HepG2 (cell line): Measurements from ENCODE around the gene SLC35F1. TPM values are rescaled to one million over a fixed set of nuclear protein-coding genes. Genes with fewer than 3 reads are reported as not detected.
A peak's percentile ranks its signal among the peaks of the same experiment; 100 is the strongest.

Source experiments
- ATAC-seq: fragments of 200-7000 bp; cut with Tn5 transposase; 3 replicates; pipeline ENCODE4 v1.9.1; 2020; ENCODE audit warnings: mild to moderate bottlenecking, moderate library complexity
- BruUV-seq: library from RNA; stranded (reverse); fragments of 400-500 nt; replicated peaks from 2 replicates; lab custom pipeline; 2021; lab: Mats Ljungman, UMichigan
- CTCF ChIA-PET: fragments of 300-600 bp; formaldehyde crosslinking; extraction: SDS; loops from one replicate; lab custom pipeline; 2021; ENCODE audit warnings: low total read pairs, inconsistent platforms, low intra/inter-chr PET ratio; lab: Yijun Ruan, JAX
- POLR2A ChIA-PET: fragments of 350-600 bp; sonication (Branson Sonifier 250); formaldehyde crosslinking; loops from one replicate; lab custom pipeline; 2020; ENCODE audit warnings: antibody characterized with exemption, inconsistent platforms; lab: Yijun Ruan, JAX
- DNase-seq: peaks from one replicate; pipeline ENCODE4 v3.0.0-alpha.2; 2015; ENCODE audit warnings: low spot score
- FAIRE-seq: peaks from 3 replicates; lab custom pipeline; 2011; peaks lifted over from hg19 to GRCh38; lab: Jason Lieb, UNC
- H2AFZ ChIP-seq: one replicate; pipeline ENCODE4 v1.6.1; 2011; ENCODE audit warnings: low read length, inconsistent platforms
- H3K27ac ChIP-seq: fragments of 300-600 bp; 3 replicates; pipeline ENCODE4 v1.8.0; 2011; ENCODE audit warnings: mixed run types, mild to moderate bottlenecking, mixed read lengths, low read length, inconsistent platforms; ENCODE audit not compliant: insufficient read depth; ENCODE audit errors: extremely low read length
- H3K27me3 ChIP-seq, 2 experiments: fragments of 200-600 bp in 1 of 2; 2 replicates in 1 of 2; 3 replicates in 1 of 2; pipeline versions ENCODE4 v1.6.0 to v1.8.0; 2011; ENCODE audit warnings: low read length in 2 of 2, mild to moderate bottlenecking in 2 of 2, moderate library complexity in 2 of 2, inconsistent platforms in 1 of 2; ENCODE audit not compliant: insufficient read depth in 2 of 2, control insufficient read depth in 1 of 2
- H3K36me3 ChIP-seq, 2 experiments: fragments of 200-600 bp in 1 of 2; replicated peaks in 1 of 2; 2 replicates in 1 of 2; 3 replicates in 1 of 2; pipeline versions ENCODE4 v1.5.1 to v1.8.0; 2011; ENCODE audit warnings: low read length in 2 of 2, inconsistent platforms in 1 of 2; ENCODE audit not compliant: insufficient read depth in 2 of 2, control insufficient read depth in 1 of 2
- H3K4me1 ChIP-seq: 2 replicates; pipeline ENCODE4 v1.5.1; 2012; ENCODE audit warnings: low read length, inconsistent platforms; ENCODE audit not compliant: insufficient read depth
- H3K4me2 ChIP-seq: 2 replicates; pipeline ENCODE4 v1.6.0; 2011; ENCODE audit warnings: low read depth, low read length, inconsistent platforms
- H3K4me3 ChIP-seq, 3 experiments: fragments of 200-600 bp in 1 of 3; sonication (generic), shearing (Covaris generic) in 1 of 3; replicated peaks in 1 of 3; 2 replicates each; pipeline ENCODE4 v1.5.1; 2011 to 2016; ENCODE audit warnings: low read length in 3 of 3, inconsistent platforms in 2 of 3, low read depth in 2 of 3, mild to moderate bottlenecking in 2 of 3, control low read depth in 1 of 3, mixed read lengths in 1 of 3; ENCODE audit not compliant: insufficient read depth in 1 of 3
- H3K79me2 ChIP-seq: one replicate; pipeline ENCODE4 v1.6.1; 2011; ENCODE audit warnings: low read length, inconsistent platforms; ENCODE audit not compliant: insufficient read depth
- H3K9ac ChIP-seq: 2 replicates; pipeline ENCODE4 v1.6.0; 2011; ENCODE audit warnings: mild to moderate bottlenecking, low read depth, low read length, inconsistent platforms; ENCODE audit not compliant: insufficient read depth
- H3K9me3 ChIP-seq: 2 replicates; pipeline ENCODE4 v1.5.1; 2012; ENCODE audit warnings: mild to moderate bottlenecking, low read length
- H4K20me1 ChIP-seq: 2 replicates; pipeline ENCODE4 v1.6.0; 2011; ENCODE audit warnings: inconsistent platforms, mild to moderate bottlenecking, low read length, moderate library complexity; ENCODE audit not compliant: insufficient read depth
- ARID3A ChIP-seq: IDR thresholded peaks from 2 replicates; pipeline ENCODE4 v1.6.1; 2012; ENCODE audit warnings: low read depth, low read length, improper control_type of control experiment
- GTF2F1 ChIP-seq: fragments of 150-350 bp; IDR thresholded peaks from 2 replicates; pipeline ENCODE4 v1.6.1; 2014; ENCODE audit warnings: low read length
- HOXD1 ChIP-seq: sonication (generic); formaldehyde crosslinking; IDR thresholded peaks from 2 replicates; pipeline ENCODE4 v1.5.0; 2020; ENCODE audit warnings: missing genetic modification reagents
- MAZ ChIP-seq, 2 experiments: sonication (generic) in 1 of 2; formaldehyde crosslinking in 1 of 2; IDR thresholded peaks; 2 replicates each; pipeline versions ENCODE4 v1.5.0 to v1.6.1; 2012 to 2020; ENCODE audit warnings: low read depth in 2 of 2, mild to moderate bottlenecking in 2 of 2, borderline replicate concordance in 1 of 2, improper control_type of control experiment in 1 of 2, low read length in 1 of 2, missing genetic modification reagents in 1 of 2, moderate library complexity in 1 of 2
- PRMT3 ChIP-seq: sonication (generic); formaldehyde crosslinking; IDR thresholded peaks from 2 replicates; pipeline ENCODE4 v1.8.1; 2022; ENCODE audit warnings: low read depth, mild to moderate bottlenecking, moderate library complexity, missing genetic modification reagents, borderline replicate concordance
- RFX3 ChIP-seq: IDR thresholded peaks from 2 replicates; pipeline ENCODE4 v1.6.1; 2016; ENCODE audit warnings: missing biosample characterization, missing genetic modification reagents
- SIX1 ChIP-seq: sonication (generic); formaldehyde crosslinking; IDR thresholded peaks from 2 replicates; pipeline ENCODE4 v1.4.0; 2020; ENCODE audit warnings: missing genetic modification reagents, borderline replicate concordance
- ZNF44 ChIP-seq: sonication (generic); formaldehyde crosslinking; IDR thresholded peaks from 2 replicates; pipeline ENCODE4 v1.5.1; 2020; ENCODE audit warnings: mild to moderate bottlenecking, missing genetic modification reagents
- ZNF556 ChIP-seq: sonication (generic); formaldehyde crosslinking; IDR thresholded peaks from 2 replicates; pipeline ENCODE4 v1.4.0; 2020; ENCODE audit warnings: mild to moderate bottlenecking, missing genetic modification reagents, borderline replicate concordance
- ZNF775 ChIP-seq: sonication (generic); formaldehyde crosslinking; IDR thresholded peaks from 2 replicates; pipeline ENCODE4 v1.4.0; 2020; ENCODE audit warnings: missing genetic modification reagents, mild to moderate bottlenecking, moderate library complexity, borderline replicate concordance
- WGBS: methylation state at CpG from one replicate; pipeline ENCODE4 v1.1.6; 2017; ENCODE audit warnings: low lambda C conversion rate; 5-methylcytosine and 5-hydroxymethylcytosine counted together
- in situ Hi-C: cut with HindIII; loops from 2 replicates; pipeline ENCODE4 v1.10.0; 2017; ENCODE audit warnings: low pct_unique_long_range_greater_than_20kb; ENCODE audit not compliant: extremely low pct_ligation_motif_present
- intact Hi-C: fragments of 100-400 bp; cut with micrococcal nuclease; formaldehyde crosslinking; loops from one replicate; pipeline ENCODE4 v1.10.0; 2022; ENCODE audit not compliant: unreplicated experiment
- polyA plus RNA-seq, 8 experiments: library from polyadenylated mRNA; depleted of rRNA in 3 of 8; stranded (reverse) in 7 of 8; unstranded in 1 of 8; fragments of >200 nt; fragmentation: Illumina TruSeq in 4 of 8; extraction: Trizol in 4 of 8; gene quantifications; 2 replicates each; pipeline versions ENCODE4 v1.2.1 to v1.2.3, GENCODE V29; 2011 to 2016; ENCODE audit warnings: low read depth in 4 of 8, missing spikeins in 1 of 8, mixed read lengths in 1 of 8; ENCODE audit not compliant: insufficient read depth in 1 of 8
- total RNA-seq, 5 experiments: library from RNA; depleted of rRNA; stranded (reverse); fragments of >200 nt; fragmentation: Illumina TruSeq; extraction: Trizol; gene quantifications; 2 replicates each; pipeline ENCODE4 v1.2.3, GENCODE V29; 2016; ENCODE audit warnings: low read depth in 1 of 5
- TF ChIP-seq, protein P1 (sequence below): sonication (generic); formaldehyde crosslinking; IDR thresholded peaks from 2 replicates; pipeline ENCODE4 v1.4.0; 2020; ENCODE audit warnings: missing genetic modification reagents, borderline replicate concordance

SLC35F1 gene
- total and polyA plus RNA-seq, 2 of the 13 experiments (the other 11 are each of a cell fraction or from before 2014, with no cell fraction given), result 0.01 TPM; not detected in 1

DNA sequence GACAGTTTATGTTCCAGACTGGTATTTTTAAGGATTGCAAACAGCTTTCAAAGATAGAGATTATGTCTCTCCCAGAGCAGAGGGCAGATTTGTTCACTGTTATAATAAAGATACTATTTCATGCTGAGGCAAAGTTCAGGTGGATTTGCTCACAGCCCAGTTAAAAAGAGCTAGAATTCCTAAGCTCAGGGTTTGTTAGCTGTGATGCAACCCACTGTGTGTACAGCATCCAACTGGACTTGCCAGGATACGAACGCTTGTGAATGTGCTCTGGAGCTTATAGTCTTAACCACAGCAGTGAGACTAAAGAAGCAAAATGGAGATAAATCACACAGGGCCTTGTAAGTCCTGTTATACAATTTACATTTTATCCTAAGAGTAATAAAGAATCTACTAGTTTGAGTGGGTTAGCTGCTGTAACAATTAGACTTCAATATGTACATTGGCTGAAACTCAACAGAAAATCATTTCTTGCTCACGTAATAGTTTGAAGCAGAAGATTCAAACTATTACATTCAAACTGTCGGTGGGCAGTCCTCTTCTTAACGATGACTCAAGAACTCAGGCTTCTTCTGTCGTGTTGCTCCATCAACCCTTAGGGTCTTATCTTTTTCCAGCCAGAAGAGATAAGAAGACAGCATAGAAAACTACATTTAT is 437.1 kb downstream of the SLC35F1 start (continued):
- TF ChIP-seq ARID3A (0 out of 2 replicates have a peak, but pooled peaks have one; percentile 19), SIX1 (CRISPR knock-in tag) (peak; percentile 61; the same call in 1 of the 2 replicates)

DNA sequence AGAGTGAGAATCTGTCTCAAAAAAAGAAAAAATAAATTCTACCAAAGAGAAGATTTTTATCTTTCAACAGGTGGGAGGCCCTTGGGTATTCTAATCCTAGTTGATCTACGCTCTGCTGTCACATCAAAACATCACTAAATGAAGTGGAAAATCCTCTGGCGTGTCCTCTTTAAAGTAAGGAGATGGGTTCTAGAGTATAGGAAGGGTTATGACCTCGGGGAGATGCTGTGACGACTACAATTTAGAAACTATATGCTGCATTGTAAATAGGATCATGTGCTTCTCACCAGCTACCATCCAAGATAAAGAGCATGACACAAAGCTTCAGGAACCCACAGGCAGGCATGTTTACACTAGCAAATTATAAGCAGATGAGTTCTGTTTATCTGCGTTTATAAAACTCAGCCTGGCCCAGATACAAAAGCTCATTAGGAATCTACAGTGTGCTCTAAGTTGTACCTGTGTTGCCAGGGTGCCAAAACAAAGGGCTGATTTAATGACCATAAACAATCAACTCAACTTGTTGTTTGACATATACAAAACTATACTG is 443.9 kb downstream of the SLC35F1 start:
- FAIRE-seq (no peak), ATAC-seq (no peak), DNase-seq (no peak)
- ChIA-PET CTCF (no interaction called here), POLR2A (no interaction called here)
- Histone ChIP-seq H3K36me3 (no peaks in the 10 kb centered on the region), H4K20me1 (no peaks in the 10 kb centered on the region), H3K9me3 (no peaks in the 10 kb centered on the region), H2AFZ (no peak overlapping the region), H3K4me3 (no peak overlapping the region), H3K27me3 (no peaks in the 10 kb centered on the region), H3K27ac (no peak overlapping the region), H3K4me2 (no peak overlapping the region), H3K79me2 (no peaks in the 10 kb centered on the region), H3K9ac (no peak overlapping the region), H3K4me1 (no peaks in the 10 kb centered on the region)
- intact Hi-C loops, result no loop called here
- no peak for TF ChIP-seq PRMT3 (CRISPR knock-in tag)
- no peak for TF ChIP-seq GTF2F1
- TF ChIP-seq, protein P1, sequence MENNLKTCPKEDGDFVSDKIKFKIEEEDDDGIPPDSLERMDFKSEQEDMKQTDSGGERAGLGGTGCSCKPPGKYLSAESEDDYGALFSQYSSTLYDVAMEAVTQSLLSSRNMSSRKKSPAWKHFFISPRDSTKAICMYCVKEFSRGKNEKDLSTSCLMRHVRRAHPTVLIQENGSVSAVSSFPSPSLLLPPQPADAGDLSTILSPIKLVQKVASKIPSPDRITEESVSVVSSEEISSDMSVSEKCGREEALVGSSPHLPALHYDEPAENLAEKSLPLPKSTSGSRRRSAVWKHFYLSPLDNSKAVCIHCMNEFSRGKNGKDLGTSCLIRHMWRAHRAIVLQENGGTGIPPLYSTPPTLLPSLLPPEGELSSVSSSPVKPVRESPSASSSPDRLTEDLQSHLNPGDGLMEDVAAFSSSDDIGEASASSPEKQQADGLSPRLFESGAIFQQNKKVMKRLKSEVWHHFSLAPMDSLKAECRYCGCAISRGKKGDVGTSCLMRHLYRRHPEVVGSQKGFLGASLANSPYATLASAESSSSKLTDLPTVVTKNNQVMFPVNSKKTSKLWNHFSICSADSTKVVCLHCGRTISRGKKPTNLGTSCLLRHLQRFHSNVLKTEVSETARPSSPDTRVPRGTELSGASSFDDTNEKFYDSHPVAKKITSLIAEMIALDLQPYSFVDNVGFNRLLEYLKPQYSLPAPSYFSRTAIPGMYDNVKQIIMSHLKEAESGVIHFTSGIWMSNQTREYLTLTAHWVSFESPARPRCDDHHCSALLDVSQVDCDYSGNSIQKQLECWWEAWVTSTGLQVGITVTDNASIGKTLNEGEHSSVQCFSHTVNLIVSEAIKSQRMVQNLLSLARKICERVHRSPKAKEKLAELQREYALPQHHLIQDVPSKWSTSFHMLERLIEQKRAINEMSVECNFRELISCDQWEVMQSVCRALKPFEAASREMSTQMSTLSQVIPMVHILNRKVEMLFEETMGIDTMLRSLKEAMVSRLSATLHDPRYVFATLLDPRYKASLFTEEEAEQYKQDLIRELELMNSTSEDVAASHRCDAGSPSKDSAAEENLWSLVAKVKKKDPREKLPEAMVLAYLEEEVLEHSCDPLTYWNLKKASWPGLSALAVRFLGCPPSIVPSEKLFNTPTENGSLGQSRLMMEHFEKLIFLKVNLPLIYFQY (CRISPR knock-in tag), result no peak
- TF ChIP-seq ZNF775 (CRISPR knock-in tag), result no peak
- TF ChIP-seq ZNF44, result no peak
- TF ChIP-seq ZNF556 (CRISPR knock-in tag), result no peak
- no peak for TF ChIP-seq HOXD1 (CRISPR knock-in tag)
- no peak for TF ChIP-seq MAZ (IDR thresholded peaks at IDR 0.05; ENCODE audit: borderline replicate concordance, low read depth, low read length)
- TF ChIP-seq MAZ (CRISPR knock-in tag; IDR thresholded peaks at IDR 0.05; ENCODE audit: low read depth), result no peak
- no peak for TF ChIP-seq RFX3 (CRISPR knock-in tag)
- WGBS, result 22% methylated on average over 5 of the region's 5 CpGs
- no TSS peak for BruUV-seq
- in situ Hi-C loops, result no loop called here
